GM21576 (cell line): Measurements from ENCODE around the gene DDX46.
"Not testable (repeated sequence)": the region's sequence is repeated elsewhere in the genome, so short reads cannot be mapped to it uniquely, and the experiment has no call there.

Experiments used
- ATAC-seq: cut with Tn5 transposase; IDR thresholded peaks from one replicate; pipeline ENCODE4 v1.9.1; 2021; ENCODE audit warnings: mild to moderate bottlenecking, moderate library complexity; ENCODE audit not compliant: unreplicated experiment

The DDX46 gene

GRCh38 chr5:134838361-134838760 lies 79.8 kb downstream of the DDX46 start:
- ATAC-seq = not testable (repeated sequence)

- ATAC-seq = no peak
Measured at GRCh38 chr5:134840811-134841210, 82.2 kb downstream of the DDX46 start.

DNA sequence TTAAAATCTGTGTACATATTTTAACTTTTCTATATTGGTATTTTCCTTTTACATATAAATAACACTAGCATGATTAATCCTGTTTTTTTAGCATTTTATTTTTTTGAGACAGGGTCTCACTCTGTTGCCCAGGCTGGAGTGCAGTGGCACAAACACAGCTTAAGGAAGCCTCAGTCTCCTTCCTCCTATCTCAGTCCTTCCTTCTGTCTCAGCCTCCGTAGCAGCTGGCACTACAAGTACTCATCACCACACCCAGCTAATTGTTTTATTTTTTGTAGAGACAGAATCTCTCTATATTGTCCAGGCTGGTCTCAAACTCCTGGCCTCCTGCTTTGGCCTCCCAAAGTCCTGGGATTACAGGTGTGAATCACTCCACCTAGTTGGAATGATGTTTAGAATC lies 85.7 kb downstream of the DDX46 start:
- no peak for ATAC-seq

- no peak for ATAC-seq
Measured at GRCh38 chr5:134845335-134845851, 86.8 kb downstream of the DDX46 start.

DNA sequence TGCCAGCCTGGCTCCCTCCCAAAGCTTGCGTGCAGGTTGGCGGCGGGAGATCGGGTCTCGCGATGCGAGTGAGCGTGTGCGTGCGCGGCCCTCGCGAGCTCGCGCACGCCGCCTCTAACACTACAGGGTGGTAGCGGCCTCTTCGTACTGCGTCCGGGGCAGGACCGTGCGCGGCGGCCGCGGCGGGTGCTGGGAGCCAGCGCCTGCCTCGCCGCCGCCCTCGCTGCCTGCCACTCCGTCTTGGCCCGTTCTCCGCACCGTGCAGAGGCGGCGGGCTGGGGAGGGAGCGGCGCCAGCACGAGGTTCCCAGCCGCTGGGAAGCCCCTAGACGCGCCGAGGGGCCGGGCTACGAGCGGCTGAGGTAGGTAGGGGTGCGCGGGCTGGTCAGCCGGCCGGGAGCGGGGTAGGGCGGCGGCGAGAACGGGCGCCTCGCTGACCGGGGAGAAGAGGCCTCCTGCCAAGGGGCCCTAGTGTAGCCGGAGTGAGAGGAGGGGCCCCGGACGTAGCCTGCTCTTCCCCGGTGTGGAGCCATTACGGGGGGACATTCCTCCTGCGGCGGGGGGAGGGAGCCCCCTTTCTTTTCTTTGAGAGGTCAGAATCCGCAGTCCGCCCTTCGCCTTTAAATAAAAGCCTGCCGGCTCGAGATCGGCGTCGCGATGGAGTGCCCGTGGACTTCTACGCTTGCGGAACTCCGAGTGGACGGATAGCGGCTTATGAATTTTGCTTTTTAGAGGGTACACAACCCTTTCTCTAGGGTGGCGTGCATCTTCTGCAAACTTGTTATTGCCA lies 87.5 kb downstream of the DDX46 start, which contains the start of gene C5orf24:
TSS of gene C5orf24 (plus strand) at position 117 of the 789 bp plus-strand sequence. CDS start 8,933 bp downstream, outside the sequence.
- peak; percentile 89 for ATAC-seq

GRCh38 chr5:134846641-134846960 lies 88.0 kb downstream of the DDX46 start:
- ATAC-seq = no peak

- not testable (repeated sequence) for ATAC-seq
Measured at GRCh38 chr5:134849434-134849933, 90.9 kb downstream of the DDX46 start.

DNA sequence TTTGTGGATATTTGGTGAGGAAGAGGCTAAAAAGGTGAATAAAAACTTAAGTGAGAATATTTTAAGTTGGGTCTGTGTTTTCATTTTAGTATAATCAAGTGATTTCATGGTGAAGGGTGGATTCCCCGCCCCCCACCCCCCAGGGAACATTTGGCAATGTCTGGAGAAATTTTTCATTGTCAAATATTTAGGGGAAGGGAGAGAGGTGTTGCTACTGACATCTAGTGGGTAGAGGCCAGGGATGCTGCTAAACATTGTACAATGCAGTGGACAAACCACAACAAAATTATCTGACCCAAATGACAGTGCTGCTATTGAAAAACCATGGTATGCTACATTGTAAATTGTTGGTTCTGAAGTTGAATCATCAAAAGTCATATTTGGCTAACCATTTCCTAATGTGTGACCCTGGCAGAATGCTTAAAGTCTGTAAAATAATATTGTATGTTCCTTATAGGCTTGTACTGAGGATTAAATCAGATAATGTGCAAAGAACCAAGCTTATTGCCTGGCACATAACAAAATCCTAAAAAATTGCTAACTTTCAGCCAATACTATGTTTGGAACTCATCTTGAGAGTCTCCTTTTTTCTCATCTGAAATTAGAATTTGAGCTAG lies 92.8 kb downstream of the DDX46 start:
- ATAC-seq = no peak

DNA sequence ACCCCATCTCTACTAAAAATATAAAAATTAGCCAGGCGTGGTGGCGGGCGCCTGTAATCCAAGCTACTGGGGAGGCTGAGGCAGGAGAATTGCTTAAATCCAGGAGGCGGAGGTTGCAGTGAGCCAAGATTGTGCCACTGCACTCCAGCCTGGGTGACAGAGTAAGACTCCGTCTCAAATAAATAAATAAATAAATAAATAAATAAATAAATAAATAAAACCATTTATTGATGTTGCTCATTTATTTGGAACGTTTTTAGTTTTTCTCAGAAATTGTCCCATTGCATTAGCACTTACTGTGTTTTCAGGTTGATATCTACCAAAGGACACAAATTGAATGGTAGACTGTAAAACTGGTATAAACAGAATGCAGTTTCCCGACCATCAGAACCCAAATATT lies 97.9 kb downstream of the DDX46 start:
- not testable (repeated sequence) for ATAC-seq

- ATAC-seq = no peak
Measured at GRCh38 chr5:134857401-134857800, 98.8 kb downstream of the DDX46 start.

DNA sequence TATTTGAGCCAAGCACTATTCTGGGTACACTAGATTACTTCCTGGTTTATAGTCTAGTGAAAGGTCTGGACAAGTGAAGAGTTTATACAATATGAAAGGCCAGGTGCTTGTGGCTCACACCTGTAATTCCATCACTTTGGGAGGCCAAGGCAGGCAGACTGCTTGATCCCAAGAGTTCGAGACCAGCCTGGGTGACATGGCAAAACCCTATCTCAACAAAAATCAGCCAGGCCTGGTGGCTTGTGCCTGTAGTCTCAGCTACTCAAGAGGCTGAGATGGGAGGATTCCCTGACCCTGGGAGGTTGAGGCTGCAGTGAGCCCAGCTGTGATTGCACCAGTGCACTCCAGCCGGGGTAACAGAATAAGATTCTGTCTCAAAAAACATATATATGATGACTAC lies 106.1 kb downstream of the DDX46 start:
- no peak for ATAC-seq

- ATAC-seq = no peak
Measured at GRCh38 chr5:134873494-134873893, 114.9 kb downstream of the DDX46 start.

DNA sequence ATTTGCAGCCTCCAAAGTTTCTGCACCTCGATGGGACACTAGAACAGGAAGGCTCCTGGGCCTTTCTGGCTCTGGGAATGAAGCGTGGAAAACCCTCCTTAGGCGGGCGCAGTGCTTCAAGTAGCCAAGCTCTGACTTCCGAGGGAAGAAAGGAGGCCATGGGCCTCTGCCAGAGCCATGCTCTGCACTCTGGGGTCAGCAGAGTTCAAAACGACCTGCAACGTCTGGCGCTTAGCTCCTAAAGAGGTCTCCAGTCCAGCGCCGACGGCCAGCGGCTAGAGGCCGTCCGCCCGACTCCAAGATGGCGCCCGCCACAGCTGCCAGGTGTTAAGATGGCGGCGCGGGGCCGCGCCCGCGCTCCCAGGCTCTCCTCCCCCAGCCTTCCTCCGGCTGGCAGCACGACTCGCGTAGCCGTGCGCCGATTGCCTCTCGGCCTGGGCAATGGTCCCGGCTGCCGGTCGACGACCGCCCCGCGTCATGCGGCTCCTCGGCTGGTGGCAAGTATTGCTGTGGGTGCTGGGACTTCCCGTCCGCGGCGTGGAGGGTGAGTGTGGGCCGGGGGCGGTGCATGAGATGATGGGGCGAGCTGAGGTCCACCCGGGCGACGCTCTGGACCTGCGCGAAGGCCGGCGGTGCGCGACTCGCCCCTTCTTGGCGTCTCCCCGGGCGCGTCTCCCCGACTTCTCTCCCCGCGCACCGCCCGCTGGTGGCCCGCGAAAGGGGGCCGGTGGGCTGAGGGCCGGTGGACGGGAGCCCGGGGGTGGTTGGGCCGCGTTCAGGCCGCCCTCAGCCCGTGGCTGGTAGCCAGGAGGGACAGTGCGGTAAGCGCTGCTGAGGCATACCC lies 115.6 kb downstream of the DDX46 start, which contains the start of gene TXNDC15:
TSS of gene TXNDC15 (plus strand) at position 385 of the 844 bp plus-strand sequence. CDS start at position 442, 57 bp downstream.
- peak; percentile 62 for ATAC-seq

DNA sequence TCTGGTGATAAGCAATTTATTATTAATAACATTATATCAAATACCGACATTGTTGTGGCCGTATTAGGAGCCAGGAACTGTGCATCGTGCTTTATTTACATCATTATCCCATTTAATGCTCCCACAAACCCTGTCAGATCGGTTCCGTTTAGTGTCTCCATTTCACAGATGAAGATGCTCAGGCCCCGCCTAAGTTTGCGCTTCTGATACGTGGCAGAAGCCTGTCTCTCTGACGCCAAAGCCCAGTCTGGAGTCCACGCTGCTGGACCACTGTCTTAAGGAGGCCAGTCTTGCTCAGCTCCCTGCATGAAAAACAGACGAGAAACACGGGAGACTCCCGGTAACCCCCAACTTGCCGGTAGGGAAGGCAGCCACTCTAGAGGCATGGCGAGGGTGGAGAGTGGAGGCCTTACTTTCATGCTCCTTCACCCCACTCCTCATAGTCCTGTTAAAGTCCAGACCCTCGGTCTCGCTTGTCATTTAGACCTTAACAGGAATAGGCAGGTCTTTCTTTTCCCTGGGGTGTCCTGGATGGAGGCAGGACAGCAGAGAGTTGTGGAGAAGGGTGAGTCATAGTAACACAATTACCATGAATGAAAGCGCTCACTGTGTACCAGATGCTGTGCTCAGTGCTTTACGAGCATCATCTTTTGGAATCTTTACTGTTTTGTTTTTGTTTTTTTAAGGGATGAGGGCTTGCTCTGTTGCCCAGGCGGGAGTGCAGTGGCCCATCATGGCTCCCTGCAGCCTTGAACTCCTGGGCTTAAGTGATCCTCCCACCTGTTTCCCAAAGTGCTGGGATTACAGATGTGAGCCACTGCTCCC lies 116.5 kb downstream of the DDX46 start:
- ATAC-seq = no peak

- no peak for ATAC-seq
Measured at GRCh38 chr5:134877159-134877558, 118.6 kb downstream of the DDX46 start.

DNA sequence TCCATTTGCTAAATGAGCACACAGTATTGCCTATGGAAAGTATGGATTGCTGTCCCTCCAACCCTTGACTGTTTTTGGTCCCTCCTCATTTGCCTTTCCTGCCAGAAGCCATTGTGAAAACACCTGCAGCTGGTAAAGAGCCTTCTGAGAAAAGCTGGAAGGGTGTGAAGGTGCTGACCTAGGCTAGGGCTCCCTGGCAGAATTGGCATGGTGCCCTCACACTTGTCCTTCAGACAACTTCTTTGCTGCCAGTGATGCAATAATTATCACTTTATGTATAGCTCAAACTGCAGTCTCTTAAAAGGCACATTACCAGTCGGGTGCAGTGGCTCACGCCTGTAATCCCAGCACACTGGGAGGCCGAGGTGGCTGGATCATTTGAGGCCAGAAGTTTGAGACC lies 119.8 kb downstream of the DDX46 start:
- ATAC-seq = no peak

- no peak for ATAC-seq
Measured at GRCh38 chr5:134879456-134879855, 120.9 kb downstream of the DDX46 start.
